Measurements from ENCODE around the gene HLX. TPM values are rescaled to one million over a fixed set of nuclear protein-coding genes. Genes with fewer than 3 reads are reported as not detected.

Gene HLX
- polyA plus RNA-seq, 1 donor from 2014 or later, result not detected

- Histone ChIP-seq H3F3A (ENCODE audit: insufficient read depth, low read length, poor library complexity, severe bottlenecking) (no peaks in the 10 kb centered on the region), H3K9me2 (ENCODE audit: insufficient read depth, low read length) (no peaks in the 10 kb centered on the region), H3K79me2 (replicated peaks; ENCODE audit: insufficient read depth, low read length) (no peaks in the 10 kb centered on the region), H3K27me3 (ENCODE audit: insufficient read depth, low read depth, low read length) (peaks cover 4% of the 10 kb centered on the region), H3K27ac (ENCODE audit: low read length) (no peak overlapping the region), H3K4me2 (ENCODE audit: low read length) (no peak overlapping the region), H4K20me1 (ENCODE audit: insufficient read depth) (no peaks in the 10 kb centered on the region), H2AFZ (ENCODE audit: low read depth, low read length) (no peak overlapping the region), H3K9ac (ENCODE audit: low read length) (no peak overlapping the region), H3K36me3 (ENCODE audit: insufficient read depth, low read length) (no peaks in the 10 kb centered on the region), H3K9me3 (ENCODE audit: low read length) (no peaks in the 10 kb centered on the region), H3K4me3 (ENCODE audit: low read length) (no peak overlapping the region)
- TF ChIP-seq SMC3 (conservative IDR thresholded peaks at IDR 0.05; ENCODE audit: poor library complexity), result no peak
- no peak for TF ChIP-seq MXI1 (conservative IDR thresholded peaks at IDR 0.05; ENCODE audit: poor library complexity, severe bottlenecking)
- no peak for TF ChIP-seq POLR2AphosphoS5 (IDR thresholded peaks at IDR 0.05)
- TF ChIP-seq TAF1 (IDR thresholded peaks at IDR 0.05; ENCODE audit: low read depth), result no peak
- no peak for TF ChIP-seq EP300 (conservative IDR thresholded peaks at IDR 0.05; ENCODE audit: poor library complexity, severe bottlenecking)
- TF ChIP-seq EZH2 (IDR thresholded peaks at IDR 0.05; ENCODE audit: borderline replicate concordance, insufficient read depth, low read length, poor library complexity, severe bottlenecking), result no peak
- no peak for TF ChIP-seq REST (IDR thresholded peaks at IDR 0.05; ENCODE audit: borderline replicate concordance)
- TF ChIP-seq CTCF (IDR thresholded peaks at IDR 0.05; ENCODE audit: poor library complexity, severe bottlenecking), result no peak
- no peak for TF ChIP-seq RAD21 (conservative IDR thresholded peaks at IDR 0.05)
These were observed 23.7 kb downstream of the HLX start for GRCh38 chr1:220902916-220903315.

GRCh38 chr1:220904876-220905275, 25.6 kb downstream of the HLX start:
- H3K4me3 ChIP-seq (ENCODE audit: low read length), result no peak overlapping the region
- H4K20me1 ChIP-seq (ENCODE audit: insufficient read depth), result no peaks in the 10 kb centered on the region

More at GRCh38 chr1:220904876-220905275, 25.6 kb downstream of the HLX start:
- Histone ChIP-seq H3K9me3 (ENCODE audit: low read length) (no peaks in the 10 kb centered on the region), H3K9ac (ENCODE audit: low read length) (no peak overlapping the region), H3K9me2 (ENCODE audit: insufficient read depth, low read length) (no peaks in the 10 kb centered on the region), H3K27ac (ENCODE audit: low read length) (no peak overlapping the region), H3K4me2 (ENCODE audit: low read length) (no peak overlapping the region), H3K79me2 (replicated peaks; ENCODE audit: insufficient read depth, low read length) (no peaks in the 10 kb centered on the region), H2AFZ (ENCODE audit: low read depth, low read length) (no peak overlapping the region), H3K27me3 (ENCODE audit: insufficient read depth, low read depth, low read length) (peaks cover 4% of the 10 kb centered on the region), H3K36me3 (ENCODE audit: insufficient read depth, low read length) (no peaks in the 10 kb centered on the region), H3F3A (ENCODE audit: insufficient read depth, low read length, poor library complexity, severe bottlenecking) (no peaks in the 10 kb centered on the region)
- no peak for TF ChIP-seq RAD21 (conservative IDR thresholded peaks at IDR 0.05)
- TF ChIP-seq EP300 (conservative IDR thresholded peaks at IDR 0.05; ENCODE audit: poor library complexity, severe bottlenecking), result no peak
- TF ChIP-seq REST (IDR thresholded peaks at IDR 0.05; ENCODE audit: borderline replicate concordance), result no peak
- no peak for TF ChIP-seq CTCF (IDR thresholded peaks at IDR 0.05; ENCODE audit: poor library complexity, severe bottlenecking)
- TF ChIP-seq POLR2AphosphoS5 (IDR thresholded peaks at IDR 0.05), result no peak
- no peak for TF ChIP-seq MXI1 (conservative IDR thresholded peaks at IDR 0.05; ENCODE audit: poor library complexity, severe bottlenecking)
- TF ChIP-seq TAF1 (IDR thresholded peaks at IDR 0.05; ENCODE audit: low read depth), result no peak
- no peak for TF ChIP-seq EZH2 (IDR thresholded peaks at IDR 0.05; ENCODE audit: borderline replicate concordance, insufficient read depth, low read length, poor library complexity, severe bottlenecking)
- TF ChIP-seq SMC3 (conservative IDR thresholded peaks at IDR 0.05; ENCODE audit: poor library complexity), result no peak

Measured in neural cell (in vitro differentiated cells).